SW480 (cell line): ENCODE measurements around the gene SETBP1.
A peak's percentile ranks its signal among the peaks of the same experiment; 100 is the strongest.

ENCODE experiments used
- DNase-seq: peaks from one replicate; pipeline ENCODE4 v3.0.0-alpha.2; 2016; ENCODE audit warnings: low spot score

The SETBP1 gene

GRCh38 chr18:44871771-44872170 is 191.1 kb downstream of the SETBP1 start:
- DNase-seq = no peak

- DNase-seq = no peak
Measured at GRCh38 chr18:44876024-44876423, 195.3 kb downstream of the SETBP1 start.

GRCh38 chr18:44876755-44877154 is 196.1 kb downstream of the SETBP1 start:
- DNase-seq = no peak

GRCh38 chr18:44878335-44878734 is 197.6 kb downstream of the SETBP1 start:
- DNase-seq = no peak

GRCh38 chr18:44880170-44880569 is 199.5 kb downstream of the SETBP1 start:
- no peak for DNase-seq

- DNase-seq = no peak
Measured at GRCh38 chr18:44881461-44882162, 200.9 kb downstream of the SETBP1 start.

GRCh38 chr18:44882163-44882868 is 201.6 kb downstream of the SETBP1 start:
- no peak for DNase-seq

- DNase-seq = no peak
Measured at GRCh38 chr18:44883671-44884070, 203.0 kb downstream of the SETBP1 start.

GRCh38 chr18:44884431-44884830 is 203.7 kb downstream of the SETBP1 start:
- no peak for DNase-seq

- DNase-seq = no peak
Measured at GRCh38 chr18:44885507-44885906, 204.8 kb downstream of the SETBP1 start.

GRCh38 chr18:44887227-44887631 is 206.5 kb downstream of the SETBP1 start:
- peak; percentile 11 for DNase-seq

GRCh38 chr18:44889111-44889510 is 208.4 kb downstream of the SETBP1 start:
- DNase-seq = no peak

GRCh38 chr18:44893045-44893706 is 212.5 kb downstream of the SETBP1 start:
- DNase-seq = no peak

GRCh38 chr18:44893966-44894365 is 213.3 kb downstream of the SETBP1 start:
- DNase-seq = no peak

GRCh38 chr18:44895176-44895798 is 214.6 kb downstream of the SETBP1 start:
- peak; percentile 18 for DNase-seq

- DNase-seq = no peak
Measured at GRCh38 chr18:44896846-44897245, 216.2 kb downstream of the SETBP1 start.

GRCh38 chr18:44897411-44897810 is 216.7 kb downstream of the SETBP1 start:
- DNase-seq = no peak

- no peak for DNase-seq
Measured at GRCh38 chr18:44897816-44898215, 217.1 kb downstream of the SETBP1 start.

GRCh38 chr18:44898498-44898897 is 217.8 kb downstream of the SETBP1 start:
- no peak for DNase-seq

GRCh38 chr18:44899832-44900231 is 219.1 kb downstream of the SETBP1 start:
- DNase-seq = no peak

GRCh38 chr18:44900627-44901026 is 219.9 kb downstream of the SETBP1 start:
- no peak for DNase-seq

GRCh38 chr18:44901283-44901682 is 220.6 kb downstream of the SETBP1 start:
- no peak for DNase-seq

GRCh38 chr18:44903327-44903726 is 222.6 kb downstream of the SETBP1 start:
- no peak for DNase-seq
